ENCODE measurements around the gene SOD3.

DNA sequence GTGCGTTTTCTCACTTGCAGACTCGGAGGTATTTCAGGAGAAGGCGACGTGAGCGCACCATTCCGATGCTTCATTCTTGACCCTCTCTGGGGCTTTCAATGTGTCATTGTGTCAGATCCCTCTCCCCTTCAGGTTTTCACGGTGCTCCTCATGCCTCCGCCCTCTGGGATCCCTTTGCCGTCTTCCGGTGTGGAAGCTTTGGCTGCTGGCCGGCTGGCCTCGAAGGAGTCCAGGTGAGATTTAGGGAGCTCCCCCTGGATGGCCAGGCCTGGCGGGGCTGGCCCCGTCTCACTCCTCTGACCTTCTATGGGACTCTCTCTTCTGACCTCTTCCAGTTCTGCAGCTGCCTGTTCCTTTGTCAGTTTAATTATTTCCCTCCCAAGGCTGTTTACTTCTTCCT, 12.9 kb downstream of the SOD3 start:
- TF ChIP-seq GATA2 (IDR thresholded peaks at IDR 0.05; ENCODE audit: low read depth, low read length), result no peak
- TF ChIP-seq GATA3 (IDR thresholded peaks at IDR 0.05; ENCODE audit: low read depth, low read length), result no peak
